Kidney tubule cell (primary cell): Measurements from ENCODE around the gene GLIPR1L2.
"Not testable (repeated sequence)": the region's sequence is repeated elsewhere in the genome, so short reads cannot be mapped to it uniquely, and the experiment has no call there.

Experiments used
- DNase-seq: peaks from one replicate; pipeline ENCODE4 v3.0.0-alpha.2; 2018; ENCODE audit warnings: low spot score

Gene GLIPR1L2

DNA sequence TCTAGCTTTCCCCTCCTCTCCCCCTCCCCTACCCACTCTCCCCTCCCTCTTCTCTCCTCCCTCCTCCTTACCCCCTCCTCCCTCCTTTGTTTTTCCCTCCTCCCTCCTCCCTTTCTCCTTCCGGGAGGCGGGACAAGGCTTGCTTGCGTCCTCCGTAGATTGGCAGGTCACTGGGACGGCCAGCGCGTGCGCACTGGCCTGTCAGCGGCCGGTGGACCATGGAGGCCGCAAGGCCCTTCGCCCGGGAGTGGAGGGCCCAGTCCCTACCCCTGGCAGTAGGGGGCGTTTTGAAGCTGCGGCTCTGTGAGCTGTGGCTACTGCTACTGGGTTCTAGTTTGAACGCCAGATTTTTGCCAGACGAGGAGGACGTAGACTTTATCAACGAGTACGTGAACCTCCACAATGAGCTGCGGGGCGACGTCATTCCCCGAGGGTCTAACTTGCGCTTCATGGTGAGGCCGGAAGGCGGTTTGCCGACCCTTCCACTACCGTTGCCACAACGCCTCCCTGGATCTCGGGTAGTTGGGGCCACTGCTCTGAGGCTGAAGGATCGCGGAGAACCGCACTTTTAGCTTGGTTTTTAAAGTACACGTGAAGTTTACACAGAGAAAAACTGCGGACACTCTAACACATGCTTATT, at the start of gene GLIPR1L2:
TSS of gene GLIPR1L2 (plus strand) at position 191 of the 640 bp plus-strand sequence. CDS start at position 219, 28 bp downstream.
- DNase-seq, result peak; percentile 99

DNA sequence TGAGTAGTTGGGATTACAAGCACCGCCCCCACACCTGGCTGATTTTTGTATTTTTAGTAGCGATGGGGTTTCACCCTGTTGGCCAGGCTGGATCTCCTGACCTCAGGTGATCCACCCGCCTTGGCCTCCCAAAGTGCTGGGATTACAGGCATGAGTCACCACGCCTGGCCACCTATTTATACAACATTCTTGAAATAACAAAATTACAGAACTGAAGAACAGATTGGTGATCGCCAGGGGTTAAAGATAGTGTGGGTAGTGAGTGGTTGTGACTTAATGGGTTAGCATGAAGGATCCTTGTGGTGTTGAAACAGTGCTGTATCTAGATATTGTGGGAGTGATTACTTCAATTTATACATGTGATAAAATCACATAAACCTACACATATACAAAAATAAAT, 49.0 kb upstream of the GLIPR1L2 start:
- DNase-seq, result peak; percentile 23

- DNase-seq, result no peak
Observed at GRCh38 chr12:75345531-75345930, 45.4 kb upstream of the GLIPR1L2 start.

DNA sequence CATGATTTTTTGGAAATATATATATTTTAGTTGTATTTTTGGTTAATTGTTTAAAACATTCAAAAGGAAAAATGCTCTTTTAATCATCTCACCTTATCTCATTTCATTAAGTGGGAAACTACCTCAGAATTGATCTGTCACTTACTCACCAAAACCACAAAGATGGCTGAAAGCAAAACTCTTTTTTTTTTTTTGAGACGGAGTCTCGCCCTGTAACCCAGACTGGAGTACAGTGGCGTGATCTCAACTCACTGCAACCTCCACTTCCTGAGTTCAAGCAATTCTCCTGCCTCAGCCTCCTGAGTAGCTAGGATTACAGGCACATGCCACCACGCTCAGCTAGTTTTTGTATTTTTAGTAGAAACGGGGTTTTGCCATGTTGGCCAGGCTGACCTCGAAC, 44.7 kb upstream of the GLIPR1L2 start:
- not testable (repeated sequence) for DNase-seq

DNA sequence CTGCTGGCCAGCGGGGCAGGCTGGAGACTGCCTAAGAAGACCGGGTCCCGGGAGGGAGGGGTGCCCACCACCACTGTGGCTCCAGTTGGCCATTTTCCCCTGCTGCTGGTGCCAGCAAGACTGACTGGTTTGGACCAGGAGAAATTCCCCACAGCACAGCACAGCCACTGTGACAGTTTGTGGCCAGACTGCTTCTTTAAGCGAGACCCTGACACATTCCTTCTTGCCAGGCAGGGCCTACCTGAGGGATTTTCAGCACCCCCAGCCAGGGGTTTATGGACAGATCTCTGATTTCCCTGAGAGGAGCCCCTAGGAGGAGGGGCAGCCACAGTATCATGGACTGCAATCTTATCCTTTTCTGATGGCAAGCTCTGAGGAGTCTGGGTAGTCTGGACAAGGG, 40.9 kb upstream of the GLIPR1L2 start:
- DNase-seq, result no peak

- no peak for DNase-seq
Observed at GRCh38 chr12:75350413-75350812, 40.5 kb upstream of the GLIPR1L2 start.

- no peak for DNase-seq
Observed at GRCh38 chr12:75354011-75354410, 36.9 kb upstream of the GLIPR1L2 start.

GRCh38 chr12:75360920-75361319, 30.0 kb upstream of the GLIPR1L2 start:
- no peak for DNase-seq

GRCh38 chr12:75361408-75361807, 29.5 kb upstream of the GLIPR1L2 start:
- DNase-seq, result no peak

- no peak for DNase-seq
Observed at GRCh38 chr12:75364919-75365318, 26.0 kb upstream of the GLIPR1L2 start.

DNA sequence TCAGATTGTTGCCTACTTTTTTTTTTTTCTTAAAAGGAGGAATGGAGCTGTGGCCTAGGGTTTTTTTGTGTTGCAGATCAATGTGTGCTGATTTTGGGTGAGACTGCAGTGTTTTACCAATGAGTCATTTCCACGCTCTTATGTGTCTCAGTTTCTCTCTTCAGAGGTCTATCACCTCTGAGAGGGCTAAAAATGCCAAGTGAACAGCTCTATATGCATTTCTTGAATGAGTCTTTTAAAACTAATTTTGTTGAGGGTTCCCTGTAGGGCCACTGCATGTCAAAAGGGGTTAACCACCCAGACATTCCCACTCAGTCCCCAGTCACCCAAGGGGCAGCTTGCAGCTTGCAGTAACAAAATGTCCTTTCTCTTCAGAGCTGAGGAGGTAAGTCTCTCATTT, 24.3 kb upstream of the GLIPR1L2 start:
- DNase-seq, result peak; percentile 1

- no peak for DNase-seq
Observed at GRCh38 chr12:75374971-75375370, 15.9 kb upstream of the GLIPR1L2 start.

DNA sequence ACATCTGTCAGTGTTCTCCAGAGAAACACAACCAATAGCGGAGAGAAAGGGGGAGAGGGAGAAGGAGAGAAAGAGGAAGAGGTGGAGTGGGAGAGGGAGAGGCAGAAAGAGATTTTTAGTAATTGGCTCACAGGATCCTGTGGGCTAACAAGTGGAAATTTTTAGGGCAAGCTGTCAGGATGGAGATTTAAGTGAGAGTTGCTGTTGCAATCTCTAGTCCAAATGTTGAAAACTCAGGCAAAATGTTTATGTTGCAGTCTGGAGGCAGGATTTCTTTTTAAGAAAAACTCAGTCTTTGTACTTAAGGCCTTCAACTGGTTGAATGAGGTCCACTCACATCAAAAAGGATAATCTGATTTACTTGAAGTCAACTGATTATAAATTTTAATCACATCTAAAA, 12.5 kb upstream of the GLIPR1L2 start:
- DNase-seq, result no peak

DNA sequence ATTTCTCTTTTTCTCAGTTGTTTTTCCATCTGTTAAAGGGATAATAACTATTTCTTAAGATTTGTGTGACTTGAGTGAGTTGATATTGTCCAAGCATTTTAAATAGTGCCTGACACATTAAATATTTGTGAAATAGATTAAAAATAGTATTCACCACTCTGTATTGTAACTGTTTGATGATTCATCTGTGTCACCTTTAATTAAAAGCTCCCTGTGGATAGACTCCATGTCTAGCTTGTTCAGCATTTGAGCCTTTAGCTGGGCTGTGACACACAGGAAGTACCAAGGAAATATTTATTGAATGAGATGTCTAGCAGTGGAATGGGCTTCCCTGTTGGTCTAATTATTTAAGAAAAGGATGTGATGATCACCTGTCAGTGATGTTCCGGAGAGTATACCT, 1.8 kb upstream of the GLIPR1L2 start:
- peak; percentile 89 for DNase-seq

DNA sequence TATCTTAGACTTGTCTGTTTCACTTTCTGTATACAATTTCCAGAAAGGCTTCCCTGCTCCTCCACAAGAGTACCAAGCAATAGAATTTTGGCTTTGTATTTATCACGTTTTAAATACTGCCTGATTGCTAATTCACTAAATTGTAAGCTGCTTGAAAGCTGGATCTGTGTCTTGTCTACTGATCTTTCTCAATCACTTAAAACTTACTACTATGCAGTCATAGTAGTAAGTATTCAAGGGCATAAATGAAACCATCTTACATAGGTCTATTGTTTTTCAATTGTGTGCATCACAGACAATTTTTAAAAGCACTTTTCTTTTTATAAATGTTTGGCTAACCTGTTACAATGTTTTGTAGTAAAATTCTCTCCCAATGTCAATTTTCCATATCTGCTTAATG, 1.2 kb upstream of the GLIPR1L2 start:
- peak; percentile 4 for DNase-seq

GRCh38 chr12:75390156-75390898, 562 bp upstream of the GLIPR1L2 start:
- no peak for DNase-seq

GRCh38 chr12:75404231-75404630, 13.3 kb downstream of the GLIPR1L2 start:
- no peak for DNase-seq

DNA sequence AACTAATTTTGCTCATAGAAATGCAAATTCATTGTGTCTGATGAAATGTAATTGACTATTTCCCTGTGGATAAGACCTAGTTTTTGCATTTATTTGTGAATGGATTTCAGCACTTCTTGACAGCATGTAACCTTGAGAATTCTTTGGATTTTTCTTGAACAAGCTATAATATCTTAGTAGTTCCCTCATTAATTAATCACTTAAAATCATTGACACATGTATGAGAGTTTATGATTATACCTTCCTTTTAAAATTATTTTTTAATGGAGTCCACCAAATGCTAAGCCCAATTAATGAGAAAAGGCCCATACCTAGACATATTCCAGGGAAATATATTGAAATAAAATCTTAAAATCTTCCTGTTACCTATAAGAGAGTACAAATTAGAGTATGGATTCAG, 16.8 kb downstream of the GLIPR1L2 start:
- no peak for DNase-seq

GRCh38 chr12:75409830-75410229, 18.9 kb downstream of the GLIPR1L2 start:
- DNase-seq, result no peak

- DNase-seq, result no peak
Observed at GRCh38 chr12:75414671-75415070, 23.8 kb downstream of the GLIPR1L2 start.

GRCh38 chr12:75419841-75420240, 29.0 kb downstream of the GLIPR1L2 start:
- DNase-seq, result no peak

DNA sequence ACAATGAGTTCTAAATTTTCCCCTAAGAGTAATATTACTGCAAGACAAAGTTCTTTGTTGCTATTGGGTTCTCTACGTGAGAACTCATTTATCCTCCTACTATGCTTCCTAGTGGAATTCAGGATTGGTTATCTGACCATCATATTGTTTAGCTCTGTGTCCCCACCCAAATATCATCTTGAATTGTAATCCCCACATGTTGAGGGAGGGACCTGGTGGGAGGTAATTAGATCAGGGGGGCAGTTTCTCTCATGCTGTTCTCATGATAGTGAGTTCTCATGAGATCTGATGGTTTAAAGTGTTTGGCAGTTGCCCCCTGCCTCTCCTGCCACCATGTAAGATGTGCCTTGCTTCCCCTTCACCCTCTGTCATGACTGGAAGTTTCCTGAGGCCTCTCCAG, 36.6 kb downstream of the GLIPR1L2 start:
- DNase-seq, result no peak

DNA sequence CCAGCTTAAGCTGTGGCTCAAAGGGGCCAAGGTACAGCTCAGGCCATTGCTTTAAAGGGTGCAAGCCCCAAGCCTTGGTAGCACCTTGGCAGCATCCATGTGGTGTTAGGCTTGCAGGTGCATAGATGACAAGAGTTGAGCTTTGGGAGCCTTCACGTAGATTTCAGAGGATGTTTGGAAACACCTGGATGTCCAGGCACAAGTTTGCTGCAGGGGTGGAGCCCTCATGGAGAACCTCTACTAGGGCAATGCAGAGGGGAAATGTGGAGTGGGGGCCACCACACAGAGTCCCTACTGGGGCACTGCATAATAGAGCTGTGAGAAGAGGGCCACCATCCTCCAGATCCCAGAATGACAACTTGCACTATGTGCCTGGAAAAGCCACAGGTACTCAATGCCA, 37.9 kb downstream of the GLIPR1L2 start:
- no peak for DNase-seq

GRCh38 chr12:75432924-75433323, 42.0 kb downstream of the GLIPR1L2 start:
- DNase-seq, result no peak
